ENCODE measurements around the gene LIG3.
"Not testable (repeated sequence)": the region's sequence is repeated elsewhere in the genome, so short reads cannot be mapped to it uniquely, and the experiment has no call there.

LIG3 gene

DNA sequence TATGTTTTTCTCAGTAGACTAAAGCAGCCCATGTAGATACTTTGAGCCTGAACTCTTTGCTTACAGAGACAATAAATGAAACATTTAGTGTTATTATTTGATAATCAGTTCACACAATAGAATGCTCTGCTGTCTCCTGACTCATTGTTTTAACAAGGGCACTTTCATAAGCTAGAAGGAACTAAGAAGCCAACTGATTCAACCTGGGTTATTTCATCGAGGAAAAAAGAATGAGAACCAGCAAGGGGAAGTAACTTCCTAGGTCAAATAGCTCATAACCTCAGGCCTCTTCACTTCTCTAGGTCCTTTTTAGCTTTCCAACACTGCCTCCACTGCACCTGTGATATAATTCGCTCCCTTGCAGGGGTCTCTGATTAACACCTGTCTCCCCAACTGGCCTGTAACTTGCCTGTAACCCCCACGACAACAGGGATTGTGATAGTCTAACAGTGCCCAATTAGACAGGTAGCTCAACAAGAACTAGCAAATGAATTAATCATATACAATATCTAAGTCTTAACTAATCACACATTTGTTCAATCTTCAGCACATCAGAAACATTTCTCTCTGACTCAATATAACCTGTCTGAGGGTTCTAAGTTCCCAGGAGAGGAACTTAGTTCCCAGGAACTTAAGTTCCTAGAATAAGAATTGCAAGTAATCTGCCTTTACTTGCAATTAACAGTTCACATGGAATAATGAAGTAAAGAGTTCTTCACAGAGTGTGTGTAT lies 48.4 kb downstream of the LIG3 start:
- DNase-seq (ENCODE audit: extremely low spot score, insufficient read length, low read depth), result no peak
- FAIRE-seq, result peak; percentile 57

DNA sequence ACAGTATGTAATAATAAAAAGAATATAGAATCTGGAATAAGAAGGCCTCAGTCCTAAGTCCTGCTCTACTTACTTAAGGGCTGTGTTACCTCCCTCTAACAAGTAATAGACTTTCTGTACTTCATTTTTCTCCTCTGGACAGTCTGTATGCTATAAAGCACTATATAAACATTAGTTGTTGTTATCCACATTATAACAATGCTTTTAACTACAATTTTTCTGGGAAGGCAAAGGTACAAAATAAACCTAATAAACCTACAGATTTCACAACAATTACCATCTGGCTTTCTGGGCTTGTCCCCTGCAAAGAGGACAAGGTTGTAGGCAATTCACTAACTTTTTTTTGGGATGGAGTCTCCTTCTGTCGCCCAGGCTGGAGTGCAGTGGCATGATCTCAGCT lies 50.5 kb downstream of the LIG3 start:
- FAIRE-seq (no peak), DNase-seq (ENCODE audit: extremely low spot score, insufficient read length, low read depth) (no peak)

DNA sequence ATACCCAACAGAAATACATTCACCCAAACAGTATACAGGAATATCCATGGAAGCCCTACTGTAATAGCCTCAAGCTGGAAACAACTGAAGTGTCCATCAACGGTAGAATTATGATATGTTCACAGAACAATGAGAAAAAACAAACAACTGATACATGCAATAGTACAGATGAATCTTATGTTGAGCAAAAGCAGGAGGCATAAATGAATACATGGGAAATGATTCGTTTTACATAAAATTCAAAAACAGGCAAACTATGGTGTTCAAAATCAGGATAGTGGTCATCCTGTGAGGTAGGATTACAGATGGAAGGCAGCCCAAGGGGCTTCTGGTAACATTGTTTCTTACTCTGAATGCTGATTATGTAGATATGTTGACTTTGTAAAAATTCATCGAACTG lies 58.1 kb downstream of the LIG3 start:
- FAIRE-seq, result no peak
- no peak for DNase-seq (ENCODE audit: extremely low spot score, insufficient read length, low read depth)

DNA sequence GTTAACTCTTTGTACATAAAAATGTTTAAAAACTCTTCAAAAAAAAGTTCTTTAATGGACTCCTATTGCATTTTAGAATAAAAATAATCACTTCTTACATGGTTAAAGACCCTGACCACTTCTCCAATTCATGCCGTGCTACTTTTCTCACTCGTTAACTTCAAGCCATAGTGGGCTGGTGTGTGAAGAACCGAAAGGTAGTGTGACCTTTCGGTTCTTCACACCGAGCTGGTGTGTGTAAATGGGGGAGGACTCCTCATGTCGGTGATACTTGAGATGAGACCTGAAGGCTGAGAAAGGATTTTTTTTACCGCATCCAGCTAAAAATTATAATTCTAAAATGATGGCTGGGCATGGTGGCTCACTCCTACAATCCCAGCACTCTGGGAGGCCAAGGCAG lies 61.1 kb downstream of the LIG3 start:
- DNase-seq (ENCODE audit: extremely low spot score, insufficient read length, low read depth) (no peak), FAIRE-seq (peak; percentile 87)

DNA sequence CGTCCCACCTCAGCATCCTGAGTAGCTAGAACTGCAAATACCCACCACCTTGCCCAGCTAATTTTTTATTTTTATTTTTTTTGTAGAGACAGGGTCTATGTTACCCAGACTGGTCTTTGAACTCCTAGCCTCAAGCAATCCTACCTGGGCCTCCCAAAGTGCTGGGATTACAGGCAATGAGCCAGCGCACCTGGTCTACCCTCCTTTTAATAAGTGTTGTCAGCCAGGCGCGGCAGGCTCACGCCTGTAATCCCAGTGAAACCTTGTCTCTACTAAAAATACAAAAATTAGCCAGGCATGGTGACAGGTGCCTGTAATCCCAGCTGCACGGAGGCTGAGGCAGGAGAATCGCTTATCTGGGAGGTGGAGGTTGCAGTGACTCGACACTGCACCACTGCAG lies 63.9 kb downstream of the LIG3 start:
- FAIRE-seq (no peak), DNase-seq (ENCODE audit: extremely low spot score, insufficient read length, low read depth) (no peak)

DNA sequence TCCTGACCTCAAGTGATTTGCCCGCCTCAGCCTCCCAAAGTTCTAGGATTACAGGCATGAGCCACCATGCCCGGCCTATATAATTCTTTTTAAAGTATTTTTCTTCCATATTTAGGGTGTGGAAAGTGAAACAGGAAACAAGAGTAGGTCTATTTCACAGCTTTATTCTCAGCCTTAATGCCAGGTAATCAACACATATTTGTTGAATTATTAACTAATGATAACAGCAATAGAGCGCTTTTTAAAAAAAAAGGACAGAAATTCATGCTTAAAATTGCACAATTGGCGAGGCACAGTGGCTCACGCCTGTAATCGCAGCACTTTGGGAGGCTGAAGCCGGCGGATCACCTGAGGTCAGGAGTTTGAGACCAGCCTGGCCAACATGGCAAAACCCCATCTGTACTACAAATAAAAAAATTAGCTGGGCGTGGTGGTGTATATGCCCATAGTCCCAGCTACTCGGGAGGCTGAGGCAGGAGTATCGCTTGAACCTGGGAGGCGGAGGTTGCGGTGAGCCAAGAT lies 65.2 kb downstream of the LIG3 start:
- FAIRE-seq, result peak; percentile 24
- not testable (repeated sequence) for DNase-seq (ENCODE audit: extremely low spot score, insufficient read length, low read depth)

DNA sequence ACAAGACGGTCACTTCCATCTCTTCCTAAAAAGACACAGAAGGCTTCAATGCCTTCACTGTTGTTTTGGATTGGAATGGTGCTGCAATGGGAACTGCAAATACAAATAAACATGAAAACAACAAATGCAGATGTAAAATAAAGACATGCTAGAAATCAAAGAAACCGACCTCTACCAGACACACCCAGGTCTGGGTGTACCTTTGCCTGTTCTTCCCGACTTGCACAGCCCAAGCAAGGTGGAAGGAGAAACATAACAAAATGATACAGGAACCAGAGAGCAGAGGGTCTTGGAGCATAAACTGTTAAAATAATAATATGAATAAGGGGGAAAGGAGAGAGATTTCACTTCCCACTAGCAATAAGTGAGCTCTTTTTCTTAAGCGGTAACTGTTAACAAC lies 65.9 kb downstream of the LIG3 start:
- DNase-seq (ENCODE audit: extremely low spot score, insufficient read length, low read depth), result no peak
- no peak for FAIRE-seq

DNA sequence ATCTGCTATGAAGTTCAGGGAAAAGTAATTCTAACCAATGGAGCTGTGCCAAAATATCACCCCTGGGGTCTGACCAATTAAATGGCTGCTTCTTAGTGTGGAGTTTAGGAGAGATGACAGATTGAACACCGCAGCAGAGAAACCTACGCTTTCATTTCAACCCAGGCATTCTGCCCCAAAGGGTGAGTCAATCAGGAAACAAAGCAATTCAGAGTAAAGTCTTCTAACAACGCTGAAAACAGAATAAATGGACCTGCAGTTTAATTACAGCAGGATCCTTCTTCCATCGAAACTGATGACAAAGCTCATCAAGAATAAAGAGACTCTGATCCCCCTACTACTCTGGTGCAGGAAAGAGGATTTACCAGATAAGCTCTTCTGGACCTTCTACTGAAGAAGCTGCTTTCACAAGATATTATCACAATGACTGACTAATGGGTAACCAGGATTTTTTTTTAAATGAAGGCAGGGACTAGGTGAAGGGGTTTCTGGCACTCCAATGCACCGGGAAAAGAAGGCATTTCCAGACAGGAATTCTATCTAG lies 66.5 kb downstream of the LIG3 start:
- DNase-seq (ENCODE audit: extremely low spot score, insufficient read length, low read depth) (no peak), FAIRE-seq (peak; percentile 91)

DNA sequence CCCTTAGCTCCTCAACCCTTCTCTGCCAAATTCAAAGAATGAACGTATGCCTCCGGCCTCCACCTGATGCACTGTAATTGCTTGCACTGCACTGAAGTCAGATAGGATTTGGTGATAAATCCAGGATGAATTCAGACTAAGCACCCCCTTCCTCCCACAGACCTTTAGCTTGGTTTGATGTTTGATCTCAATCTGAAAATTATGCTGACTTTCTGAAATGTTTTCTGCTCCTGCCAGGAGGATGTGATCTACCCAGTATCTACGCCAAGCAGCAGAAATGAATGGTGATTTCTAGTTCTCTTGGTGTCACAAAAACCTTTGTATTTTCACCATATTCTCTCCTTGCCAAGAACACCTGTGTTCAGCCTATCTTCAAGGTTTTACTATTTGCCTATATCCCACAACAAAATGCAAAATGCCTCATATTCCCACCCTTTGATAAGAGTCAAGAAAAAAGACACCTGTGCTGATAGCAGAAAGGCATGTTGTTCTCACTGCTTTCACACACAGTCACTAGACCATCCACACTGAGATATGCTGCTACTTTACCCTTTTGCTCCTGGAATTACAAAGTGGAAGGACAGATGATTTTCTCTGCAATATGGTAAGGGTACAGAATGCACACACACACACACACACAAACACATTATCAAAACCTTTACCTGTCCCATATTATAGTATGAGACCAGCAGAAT lies 68.5 kb downstream of the LIG3 start:
- DNase-seq (ENCODE audit: extremely low spot score, insufficient read length, low read depth) (no peak), FAIRE-seq (no peak)

DNA sequence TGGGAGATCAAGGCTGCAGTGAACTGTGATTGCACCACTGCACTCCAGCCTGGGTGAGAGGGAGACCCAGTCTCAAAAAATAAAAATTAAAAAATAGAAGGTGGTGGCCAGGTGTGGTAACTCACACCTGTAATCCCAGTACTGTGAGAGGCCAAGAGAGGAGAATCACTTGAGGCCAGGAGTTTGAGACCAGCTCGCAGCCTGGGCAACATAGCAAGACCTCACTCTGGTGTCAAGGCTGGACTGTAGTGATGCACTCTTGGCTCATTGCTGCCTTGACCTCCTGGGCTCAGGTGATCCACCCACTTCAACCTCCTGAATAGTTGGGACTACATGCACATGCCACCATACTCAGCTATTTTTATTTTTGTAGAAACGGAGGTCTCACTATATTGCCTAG lies 69.9 kb downstream of the LIG3 start:
- DNase-seq (ENCODE audit: extremely low spot score, insufficient read length, low read depth) (no peak), FAIRE-seq (no peak)

DNA sequence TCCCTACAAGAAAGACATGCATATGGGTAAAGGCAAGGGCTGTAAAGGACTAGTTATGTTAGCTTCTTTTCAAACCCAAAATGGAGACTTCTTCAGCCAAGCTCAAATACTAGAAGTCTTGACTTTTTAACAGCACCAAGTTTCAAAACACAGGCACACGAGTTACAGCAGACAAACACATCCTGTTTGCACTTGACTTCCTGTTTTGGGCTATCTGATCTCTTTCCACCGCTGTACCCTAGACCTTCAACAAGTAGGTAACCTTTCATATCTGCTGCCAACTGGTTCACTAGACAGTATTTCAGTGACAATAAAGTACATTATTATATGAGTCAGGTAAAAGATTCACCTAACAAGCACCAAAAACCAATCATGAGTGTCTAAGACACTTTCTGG lies 70.9 kb downstream of the LIG3 start:
- DNase-seq (ENCODE audit: extremely low spot score, insufficient read length, low read depth) (no peak), FAIRE-seq (peak; percentile 98)

DNA sequence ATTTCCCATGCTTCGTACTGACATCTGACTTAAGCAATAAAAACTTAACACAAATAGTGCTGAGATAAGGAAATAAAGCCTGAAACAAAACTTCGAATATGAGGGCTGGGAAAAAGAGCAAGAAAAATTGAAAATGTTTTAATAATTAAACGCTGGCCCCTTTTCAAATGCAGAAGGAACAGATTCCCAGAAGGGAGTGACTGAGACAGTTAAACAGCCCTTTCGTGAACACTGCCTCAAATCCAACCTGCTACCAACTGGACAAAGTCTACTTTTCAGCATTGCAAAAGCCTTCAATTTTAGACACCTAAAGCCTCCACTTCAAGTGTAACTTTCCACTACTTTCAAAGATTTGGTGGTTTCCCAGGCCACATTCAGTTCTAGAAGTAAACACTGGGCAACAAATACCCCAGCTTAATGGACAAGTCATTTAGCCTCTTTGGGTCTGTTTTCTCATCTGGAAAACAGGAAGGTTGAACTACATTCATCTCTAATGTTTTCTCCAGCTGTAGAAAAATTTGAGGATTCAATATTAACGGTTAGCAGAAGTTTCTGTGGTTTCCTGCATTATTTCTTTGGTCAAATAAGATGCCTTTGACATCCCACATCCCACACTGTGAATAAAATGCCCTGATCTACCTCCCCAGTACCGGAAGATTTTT lies 71.4 kb downstream of the LIG3 start:
- no peak for DNase-seq (ENCODE audit: extremely low spot score, insufficient read length, low read depth)
- FAIRE-seq, result no peak

DNA sequence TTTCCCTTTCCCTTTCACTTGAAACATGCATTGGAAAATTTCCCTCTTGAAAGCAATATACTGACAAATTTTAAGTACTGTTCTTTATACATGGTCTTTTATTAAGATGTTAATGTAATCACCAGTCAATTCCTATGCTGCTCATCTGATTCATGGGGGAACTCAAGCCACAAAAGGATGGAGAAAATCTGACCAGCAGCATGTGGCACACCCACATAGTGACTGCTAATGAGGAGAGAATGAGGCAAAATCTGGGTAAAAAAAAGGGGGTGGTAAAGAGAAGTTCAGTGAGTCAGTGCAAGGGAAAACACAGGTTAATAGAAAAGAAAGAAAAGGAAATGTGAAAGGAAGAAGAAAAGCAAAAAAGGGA lies 71.9 kb downstream of the LIG3 start:
- no peak for FAIRE-seq
- DNase-seq (ENCODE audit: extremely low spot score, insufficient read length, low read depth), result no peak

DNA sequence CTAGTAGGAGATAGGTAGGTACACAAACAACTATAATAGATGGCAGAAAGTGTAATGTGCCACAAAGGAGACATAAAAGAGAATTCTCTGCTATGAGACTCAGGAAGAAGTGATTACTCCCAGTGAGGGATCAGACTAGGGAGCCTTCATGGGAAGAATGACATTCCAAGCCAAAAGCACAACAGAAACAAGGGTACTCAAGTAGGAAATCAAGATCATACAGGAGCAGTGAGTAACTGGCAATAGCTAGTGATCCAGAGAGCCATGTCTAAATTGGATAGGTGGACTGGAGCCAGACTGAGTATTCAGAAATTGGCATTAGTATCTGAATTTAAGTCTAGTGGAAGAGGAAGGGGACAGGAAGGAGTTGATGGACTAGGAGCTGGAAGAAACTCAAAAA lies 72.5 kb downstream of the LIG3 start:
- peak; percentile 15 for FAIRE-seq

DNA sequence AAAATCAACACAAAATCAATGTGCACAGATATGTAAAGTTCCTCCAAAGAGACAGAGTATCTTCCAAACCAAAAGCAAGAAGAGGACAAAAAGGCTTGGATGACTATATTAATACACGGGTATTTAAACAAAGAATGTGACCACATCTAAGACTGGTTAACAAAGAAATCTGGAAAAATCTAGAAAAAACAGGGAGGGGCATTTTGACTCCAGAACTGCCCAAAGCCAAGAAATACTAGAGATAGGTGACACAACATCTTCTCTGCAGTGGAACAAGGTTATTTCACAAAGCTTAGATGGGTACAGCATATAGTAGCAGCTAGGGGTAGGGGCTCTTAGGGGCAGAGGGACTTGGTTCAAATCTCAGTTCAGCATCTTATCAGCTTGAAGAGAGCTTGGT lies 72.9 kb downstream of the LIG3 start:
- FAIRE-seq (no peak), DNase-seq (ENCODE audit: extremely low spot score, insufficient read length, low read depth) (no peak)

More for the DNA sequence above, 72.5 kb downstream of the LIG3 start:
- no peak for DNase-seq (ENCODE audit: extremely low spot score, insufficient read length, low read depth)

DNA sequence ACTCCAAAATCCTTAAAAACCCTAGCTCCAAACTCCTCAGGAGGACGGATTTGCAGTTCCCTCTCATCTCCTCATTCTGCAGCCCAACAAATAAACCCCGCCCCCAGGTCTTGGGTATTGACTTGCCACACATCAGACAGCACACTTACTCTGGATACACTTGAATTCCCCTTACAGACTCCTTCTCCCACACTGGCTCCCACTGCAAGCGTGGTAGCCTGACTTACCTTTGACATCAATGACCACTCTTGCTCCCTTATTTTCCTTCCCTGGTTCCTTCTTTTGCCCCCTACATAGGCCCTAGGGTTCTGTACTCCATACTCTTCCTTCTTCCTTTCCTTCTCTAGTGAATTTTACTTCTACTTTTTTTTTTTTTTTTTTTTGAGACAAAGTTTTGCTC lies 75.7 kb downstream of the LIG3 start:
- no peak for DNase-seq (ENCODE audit: extremely low spot score, insufficient read length, low read depth)
- FAIRE-seq, result no peak

DNA sequence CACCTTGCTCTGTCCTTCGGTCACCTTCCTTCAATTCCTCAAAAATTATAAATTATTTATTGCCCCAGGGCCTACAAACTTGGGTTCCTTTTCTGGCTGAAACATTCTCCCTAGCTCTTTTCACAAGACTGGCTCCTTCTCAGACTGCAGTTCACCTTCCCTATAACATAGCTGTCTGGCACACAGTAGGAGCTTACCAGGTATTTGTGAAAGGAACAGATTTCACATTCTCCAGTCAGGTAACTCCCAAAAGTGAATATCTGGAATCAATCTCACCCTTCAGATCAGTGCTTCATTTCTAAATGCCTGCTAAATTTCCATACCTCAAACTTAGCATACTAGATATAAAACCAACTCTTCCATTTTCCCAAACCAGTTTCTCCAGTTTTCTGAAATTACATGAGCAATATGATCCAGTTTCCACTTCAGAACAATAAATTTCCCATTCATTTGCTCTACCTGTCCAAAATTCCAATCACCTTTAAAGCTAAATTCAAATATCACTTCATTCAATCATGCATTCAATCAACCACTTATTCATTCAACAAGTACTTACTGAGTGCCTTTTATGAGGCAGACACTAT lies 77.1 kb downstream of the LIG3 start:
- FAIRE-seq (no peak), DNase-seq (ENCODE audit: extremely low spot score, insufficient read length, low read depth) (no peak)

Measured in GM18507 (cell line).